ENCODE results near the gene ITGA11. TPM values are rescaled to one million over a fixed set of nuclear protein-coding genes. Genes with fewer than 3 reads are reported as not detected.
A peak's percentile ranks its signal among the peaks of the same experiment; 100 is the strongest.

Gene ITGA11
- total and polyA plus RNA-seq, 2 of the 4 experiments (the other 2 are of a cell fraction) = 4.1 to 6.6 TPM

GRCh38 chr15:68272721-68273271, 159.2 kb downstream of the ITGA11 start:
- Histone ChIP-seq H2AFZ (replicated peaks; ENCODE audit: low read length, poor library complexity) (no peak overlapping the region), H3K9me3 (ENCODE audit: control insufficient read depth, insufficient read depth, low read length) (no peaks in the 10 kb centered on the region), H3K14ac (replicated peaks; ENCODE audit: low read depth, low read length) (peak overlapping the region; percentile 40), H3K9ac (ENCODE audit: low read depth, low read length) (peak overlapping the region; percentile 36; the same call in 1 of the 2 replicates), H3K18ac (ENCODE audit: low read depth, low read length) (peak overlapping the region; percentile 72; the same call in 1 of the 2 replicates), H3K36me3 (ENCODE audit: control insufficient read depth, insufficient read depth, low read length) (no peaks in the 10 kb centered on the region), H3K4me3 (ENCODE audit: insufficient read depth, low read depth, low read length) (no peak overlapping the region), H4K20me1 (ENCODE audit: insufficient read depth, low read length) (peaks cover 2% of the 10 kb centered on the region; the same call in 1 of the 2 replicates), H3K27ac (ENCODE audit: insufficient read depth, low read length) (peak overlapping the region; percentile 63), H2BK120ac (ENCODE audit: low read depth, low read length) (peak overlapping the region; percentile 83), H2BK20ac (ENCODE audit: low read depth, low read length) (peak overlapping the region; percentile 90), H2BK15ac (ENCODE audit: low read depth, low read length) (peak overlapping the region; percentile 80; the same call in 2 of the 3 replicates), H3K79me1 (ENCODE audit: low read depth in 1 of 2, low read length in 2 of 2) (peaks cover 17 to 41% of the 10 kb centered on the region in 2 experiments), H3K4me2 (ENCODE audit: low read depth, low read length) (peak overlapping the region; percentile 14; the same call in 1 of the 2 replicates), H4K5ac (ENCODE audit: low read depth, low read length) (peak overlapping the region; percentile 85; the same call in 1 of the 2 replicates), H3K4me1 (ENCODE audit: control insufficient read depth, insufficient read depth, low read length) (peaks cover 38% of the 10 kb centered on the region), H2AK5ac (ENCODE audit: low read depth, low read length) (peak overlapping the region; percentile 87), H3K23ac (ENCODE audit: low read depth, low read length) (peak overlapping the region; percentile 43), H4K8ac (ENCODE audit: low read depth in 2 of 2, low read length in 2 of 2) (peak overlapping the region; percentile 31 to 84; a peak in 3 of 4 replicates), H3K27me3 (ENCODE audit: control insufficient read depth, insufficient read depth, low read length) (no peaks in the 10 kb centered on the region), H2AK9ac (replicated peaks; ENCODE audit: low read depth, low read length, poor library complexity) (no peak overlapping the region), H3K4ac (ENCODE audit: low read depth, low read length) (peak overlapping the region; percentile 90; the same call in 1 of the 2 replicates), H4K91ac (ENCODE audit: insufficient read depth, low read depth, low read length) (peak overlapping the region; percentile 85), H2BK5ac (ENCODE audit: low read depth, low read length, poor library complexity, severe bottlenecking) (peak overlapping the region; percentile 91), H3K9me1 (ENCODE audit: insufficient read depth, low read length) (peaks cover 21% of the 10 kb centered on the region), H3K56ac (ENCODE audit: extremely low read depth, insufficient read depth, low read length) (peak overlapping the region; percentile 71)
- dilution Hi-C loops (cut with HindIII; ENCODE audit: low sequenced_read_pairs, unreplicated experiment) (no loop called here), intact Hi-C loops (cut with micrococcal nuclease) (no loop called here), in situ Hi-C loops (cut with MboI; ENCODE audit: low sequenced_read_pairs) (no loop called here)
- TF ChIP-seq CHD1 (IDR thresholded peaks at IDR 0.05; ENCODE audit: low read depth, low read length) (0 out of 2 replicates have a peak, but pooled peaks have one; percentile 8), CEBPB (IDR thresholded peaks at IDR 0.05; ENCODE audit: low read depth, low read length) (peak; percentile 81), FOS (IDR thresholded peaks at IDR 0.05; ENCODE audit: low read depth, low read length) (peak; percentile 43; the same call in 1 of the 2 replicates), CTCF (conservative IDR thresholded peaks at IDR 0.05; ENCODE audit: low read depth, low read length) (no peak)
- no CpG with 5 or more reads among the region's 1 CpG for WGBS, 2 experiments (ENCODE audit: extremely low coverage in 2 of 2, insufficient read length in 1 of 2)
- DNase-seq (peak; percentile 86), ATAC-seq (ENCODE audit: low read depth) (peak; percentile 3; the same call in 1 of the 2 replicates)
- ChIA-PET CTCF (no interaction called here), POLR2A (ENCODE audit: unreplicated experiment) (no interaction called here)
- BruUV-seq (replicated peaks) = no TSS peak

Data from IMR-90 (cell line).